Astrocyte (in vitro differentiated cells and primary cell): ENCODE data around the gene RARRES1. TPM values are rescaled to one million over a fixed set of nuclear protein-coding genes. Genes with fewer than 3 reads are reported as not detected.
A peak's percentile ranks its signal among the peaks of the same experiment; 100 is the strongest.

ENCODE experiments used
- DNase-seq: peaks from one replicate; pipeline ENCODE4 v3.0.0-alpha.2; 2010; ENCODE audit warnings: low read depth
- FAIRE-seq: peaks from 2 replicates; lab custom pipeline; 2011; peaks lifted over from hg19 to GRCh38; lab: Jason Lieb, UNC
- H2AFZ ChIP-seq: 2 replicates; pipeline ENCODE4 v1.6.0; 2012; ENCODE audit warnings: low read depth, low read length, inconsistent platforms
- H3K27ac ChIP-seq: 2 replicates; pipeline ENCODE4 v1.5.1; 2011; ENCODE audit warnings: low read depth, low read length, inconsistent platforms
- H3K27me3 ChIP-seq: 2 replicates; pipeline ENCODE4 v1.6.0; 2011; ENCODE audit warnings: low read length, inconsistent platforms; ENCODE audit not compliant: insufficient read depth
- H3K36me3 ChIP-seq: 2 replicates; pipeline ENCODE4 v1.5.1; 2011; ENCODE audit warnings: low read length, inconsistent platforms; ENCODE audit not compliant: insufficient read depth
- H3K4me1 ChIP-seq: 2 replicates; pipeline ENCODE4 v1.5.1; 2011; ENCODE audit warnings: low read length, inconsistent platforms; ENCODE audit not compliant: insufficient read depth
- H3K4me2 ChIP-seq: 2 replicates; pipeline ENCODE4 v1.6.0; 2012; ENCODE audit warnings: low read length, inconsistent platforms
- H3K4me3 ChIP-seq: 2 replicates; pipeline ENCODE4 v1.5.1; 2011; ENCODE audit warnings: low read depth, mild to moderate bottlenecking, low read length, inconsistent platforms; ENCODE audit not compliant: insufficient read depth
- H3K79me2 ChIP-seq: 2 replicates; pipeline ENCODE4 v1.6.0; 2012; ENCODE audit warnings: mild to moderate bottlenecking, low read length, inconsistent platforms; ENCODE audit not compliant: insufficient read depth
- H3K9ac ChIP-seq: 2 replicates; pipeline ENCODE4 v1.6.0; 2012; ENCODE audit warnings: mild to moderate bottlenecking, low read length, inconsistent platforms
- H3K9me3 ChIP-seq: 2 replicates; pipeline ENCODE4 v1.5.1; 2012; ENCODE audit warnings: low read depth, mild to moderate bottlenecking, low read length, inconsistent platforms; ENCODE audit not compliant: insufficient read depth
- H4K20me1 ChIP-seq: 2 replicates; pipeline ENCODE4 v1.6.0; 2012; ENCODE audit warnings: low read length, inconsistent platforms; ENCODE audit not compliant: insufficient read depth
- H3K27ac Mint-ChIP-seq: one replicate; pipeline ENCODE4 v1.8.0; 2021; ENCODE audit warnings: mild to moderate bottlenecking, mixed read lengths; ENCODE audit not compliant: unreplicated experiment
- H3K27me3 Mint-ChIP-seq: one replicate; pipeline ENCODE4 v1.8.0; 2021; ENCODE audit warnings: low read depth, mixed read lengths; ENCODE audit not compliant: unreplicated experiment
- H3K36me3 Mint-ChIP-seq: one replicate; pipeline ENCODE4 v1.8.0; 2021; ENCODE audit warnings: low read depth, mixed read lengths; ENCODE audit not compliant: unreplicated experiment
- H3K4me1 Mint-ChIP-seq: one replicate; pipeline ENCODE4 v1.8.0; 2021; ENCODE audit warnings: low read depth, mixed read lengths; ENCODE audit not compliant: unreplicated experiment
- H3K4me3 Mint-ChIP-seq: one replicate; pipeline ENCODE4 v1.8.0; 2021; ENCODE audit warnings: mild to moderate bottlenecking, moderate library complexity, mixed read lengths; ENCODE audit not compliant: unreplicated experiment
- H3K9me3 Mint-ChIP-seq: one replicate; pipeline ENCODE4 v1.8.0; 2021; ENCODE audit warnings: mild to moderate bottlenecking, mixed read lengths; ENCODE audit not compliant: unreplicated experiment
- CTCF ChIP-seq: IDR thresholded peaks from 2 replicates; pipeline ENCODE4 v1.5.1; 2011; ENCODE audit warnings: low read depth, mild to moderate bottlenecking, inconsistent platforms, low read length, moderate library complexity; ENCODE audit not compliant: insufficient read depth
- EZH2 ChIP-seq: IDR thresholded peaks from 2 replicates; pipeline ENCODE4 v1.6.1; 2012; ENCODE audit warnings: mild to moderate bottlenecking, low read length, inconsistent platforms; ENCODE audit not compliant: insufficient read depth
- total RNA-seq: library from RNA; stranded (reverse); gene quantifications from 2 replicates; pipeline ENCODE4 v1.2.1, GENCODE V29; 2021

Gene RARRES1
- total RNA-seq, 1 donor from 2014 or later, result 1.2 TPM

GRCh38 chr3:158683230-158683962, 48.9 kb downstream of the RARRES1 start:
- peak; percentile 41 for FAIRE-seq
- TF ChIP-seq EZH2 (no peak), CTCF (no peak)

GRCh38 chr3:158680861-158681260, 51.4 kb downstream of the RARRES1 start:
- Histone ChIP-seq H3K4me1 (peaks cover 22% of the 10 kb centered on the region), H3K27ac (no peak overlapping the region), H3K9me3 (no peaks in the 10 kb centered on the region), H2AFZ (no peak overlapping the region), H3K9ac (no peak overlapping the region), H4K20me1 (no peaks in the 10 kb centered on the region), H3K79me2 (peaks cover 3% of the 10 kb centered on the region), H3K36me3 (peaks cover 3% of the 10 kb centered on the region), H3K4me2 (no peak overlapping the region), H3K4me3 (no peak overlapping the region), H3K27me3 (no peaks in the 10 kb centered on the region)
- Mint-ChIP-seq H3K9me3 (no peaks in the 10 kb centered on the region), H3K4me1 (peaks cover 25% of the 10 kb centered on the region), H3K27ac (no peak overlapping the region), H3K36me3 (peaks cover 14% of the 10 kb centered on the region), H3K27me3 (no peaks in the 10 kb centered on the region), H3K4me3 (no peak overlapping the region)
- DNase-seq, result no peak
- no peak for FAIRE-seq
- TF ChIP-seq EZH2, result no peak
- no peak for TF ChIP-seq CTCF

More at GRCh38 chr3:158683230-158683962, 48.9 kb downstream of the RARRES1 start:
- Histone ChIP-seq H3K9me3 (no peaks in the 10 kb centered on the region), H4K20me1 (no peaks in the 10 kb centered on the region), H3K27me3 (no peaks in the 10 kb centered on the region), H3K4me3 (no peak overlapping the region), H3K4me1 (peaks cover 22% of the 10 kb centered on the region), H3K79me2 (peaks cover 3% of the 10 kb centered on the region), H2AFZ (no peak overlapping the region), H3K4me2 (peak overlapping the region; percentile 49), H3K9ac (peak overlapping the region; percentile 42), H3K27ac (peak overlapping the region; percentile 76), H3K36me3 (peaks cover 3% of the 10 kb centered on the region)
- Mint-ChIP-seq H3K4me3 (no peak overlapping the region), H3K27me3 (no peaks in the 10 kb centered on the region), H3K27ac (peak overlapping the region; percentile 82), H3K4me1 (peaks cover 25% of the 10 kb centered on the region), H3K36me3 (peaks cover 6% of the 10 kb centered on the region), H3K9me3 (no peaks in the 10 kb centered on the region)
- DNase-seq, result peak; percentile 78

GRCh38 chr3:158679547-158680000, 52.7 kb downstream of the RARRES1 start:
- no peaks in the 10 kb centered on the region for H3K9me3 Mint-ChIP-seq
- peaks cover 12% of the 10 kb centered on the region for H3K36me3 Mint-ChIP-seq
- H3K4me3 Mint-ChIP-seq, result no peak overlapping the region
- FAIRE-seq (no peak), DNase-seq (peak; percentile 46)
- Histone ChIP-seq H3K4me1 (peaks cover 13% of the 10 kb centered on the region), H3K4me2 (peak overlapping the region; percentile 11), H4K20me1 (no peaks in the 10 kb centered on the region), H3K4me3 (no peak overlapping the region), H3K27me3 (no peaks in the 10 kb centered on the region), H3K79me2 (peaks cover 3% of the 10 kb centered on the region), H3K36me3 (peaks cover 3% of the 10 kb centered on the region), H3K9me3 (no peaks in the 10 kb centered on the region), H3K27ac (no peak overlapping the region), H3K9ac (no peak overlapping the region), H2AFZ (no peak overlapping the region)
- no peaks in the 10 kb centered on the region for H3K27me3 Mint-ChIP-seq
- H3K4me1 Mint-ChIP-seq, result peaks cover 15% of the 10 kb centered on the region
- no peak for TF ChIP-seq CTCF
- no peak for TF ChIP-seq EZH2
- H3K27ac Mint-ChIP-seq, result no peak overlapping the region
